Smooth muscle cell (in vitro differentiated cells): Measurements from ENCODE around the gene SLC25A1. TPM values are rescaled to one million over a fixed set of nuclear protein-coding genes. Genes with fewer than 3 reads are reported as not detected.
A peak's percentile ranks its signal among the peaks of the same experiment; 100 is the strongest.

Experiments
- DNase-seq: peaks from one replicate; lab custom pipeline; 2025; ENCODE audit not compliant: unreplicated experiment; lab: John Stamatoyannopoulos, UW
- H2AFZ ChIP-seq: fragments of 200-600 bp; sonication (generic); 2 replicates; pipeline ENCODE4 v1.6.0; 2016; ENCODE audit warnings: antibody characterized with exemption, low read depth, mild to moderate bottlenecking
- H3F3A ChIP-seq: fragments of 200-600 bp; sonication (generic); 2 replicates; pipeline ENCODE4 v1.6.0; 2017; ENCODE audit warnings: antibody characterized with exemption, low read depth
- H3K27ac ChIP-seq: fragments of 200-600 bp; sonication (generic); 2 replicates; pipeline ENCODE4 v1.5.1; 2016; ENCODE audit warnings: low read depth, mild to moderate bottlenecking
- H3K27me3 ChIP-seq: fragments of 200-600 bp; sonication (generic); 2 replicates; pipeline ENCODE4 v1.6.1; 2016; ENCODE audit warnings: low read depth, mild to moderate bottlenecking
- H3K36me3 ChIP-seq: fragments of 200-600 bp; sonication (generic); 2 replicates; pipeline ENCODE4 v1.5.1; 2016; ENCODE audit warnings: low read depth
- H3K4me1 ChIP-seq: fragments of 200-600 bp; sonication (generic); 2 replicates; pipeline ENCODE4 v1.5.1; 2016; ENCODE audit warnings: low read depth
- H3K4me2 ChIP-seq: fragments of 200-600 bp; sonication (generic); 2 replicates; pipeline ENCODE4 v1.6.0; 2016; ENCODE audit warnings: mild to moderate bottlenecking
- H3K4me3 ChIP-seq: fragments of 200-600 bp; sonication (generic); 2 replicates; pipeline ENCODE4 v1.5.1; 2016; ENCODE audit warnings: mild to moderate bottlenecking
- H3K79me2 ChIP-seq: fragments of 200-600 bp; sonication (generic); 2 replicates; pipeline ENCODE4 v1.6.0; 2016; ENCODE audit warnings: low read depth, mild to moderate bottlenecking
- H3K9ac ChIP-seq: fragments of 200-600 bp; sonication (generic); 2 replicates; pipeline ENCODE4 v1.6.0; 2016; ENCODE audit warnings: low read depth
- H3K9me3 ChIP-seq: fragments of 200-600 bp; sonication (generic); replicated peaks from 2 replicates; pipeline ENCODE4 v1.5.1; 2016; ENCODE audit warnings: low read depth
- H4K20me1 ChIP-seq: fragments of 200-600 bp; sonication (generic); 2 replicates; pipeline ENCODE4 v1.6.0; 2016; ENCODE audit warnings: low read depth
- CTCF ChIP-seq: fragments of 200-600 bp; sonication (generic); IDR thresholded peaks from 2 replicates; pipeline ENCODE4 v1.5.1; 2017; ENCODE audit warnings: borderline replicate concordance, mild to moderate bottlenecking, antibody characterized with exemption; ENCODE audit not compliant: insufficient read depth, poor library complexity, severe bottlenecking
- WGBS: methylation state at CpG from one replicate; pipeline ENCODE4 v1.1.7; 2016; ENCODE audit warnings: low lambda C conversion rate; 5-methylcytosine and 5-hydroxymethylcytosine counted together
- polyA plus RNA-seq: library from polyadenylated mRNA; unstranded; fragments of >200 nt; fragmentation: Nextera tagmentation; extraction: Ambion mirVana; gene quantifications from 2 replicates; pipeline ENCODE4 v1.2.1, GENCODE V29; 2016
- total RNA-seq: library from RNA; depleted of rRNA; stranded (reverse); fragments of >200 nt; gene quantifications from 2 replicates; pipeline ENCODE4 v1.2.3, GENCODE V29; 2014

Gene SLC25A1
- total and polyA plus RNA-seq, 2 experiments from 2014 or later: 56.5 to 204 TPM

- WGBS: 86% methylated on average over 10 of the region's 12 CpGs
- Histone ChIP-seq H3K79me2 (peaks cover 41% of the 10 kb centered on the region), H3K27me3 (no peaks in the 10 kb centered on the region), H4K20me1 (peaks cover 46% of the 10 kb centered on the region), H3K36me3 (no peaks in the 10 kb centered on the region), H3K9me3 (no peaks in the 10 kb centered on the region), H3K27ac (no peak overlapping the region), H3K9ac (no peak overlapping the region), H2AFZ (no peak overlapping the region), H3K4me2 (peak overlapping the region; percentile 98), H3K4me1 (peaks cover 12% of the 10 kb centered on the region), H3F3A (no peaks in the 10 kb centered on the region), H3K4me3 (peak overlapping the region; percentile 94)
- DNase-seq: no peak
- TF ChIP-seq CTCF: no peak
Observed at GRCh38 chr22:19176732-19177131, 1.8 kb downstream of the SLC25A1 start.

- Histone ChIP-seq H3F3A (no peaks in the 10 kb centered on the region), H3K27me3 (no peaks in the 10 kb centered on the region), H3K9me3 (no peaks in the 10 kb centered on the region), H3K4me1 (peaks cover 12% of the 10 kb centered on the region), H3K79me2 (peaks cover 43% of the 10 kb centered on the region), H3K36me3 (no peaks in the 10 kb centered on the region), H3K4me2 (no peak overlapping the region), H3K9ac (no peak overlapping the region), H3K4me3 (no peak overlapping the region), H3K27ac (no peak overlapping the region), H4K20me1 (peaks cover 46% of the 10 kb centered on the region), H2AFZ (no peak overlapping the region)
- WGBS: 84% methylated on average over 12 of the region's 12 CpGs
- no peak for DNase-seq
- no peak for TF ChIP-seq CTCF
Observed at GRCh38 chr22:19176175-19176643, 2.3 kb downstream of the SLC25A1 start.

- H3K4me2 ChIP-seq: no peak overlapping the region
- no peak overlapping the region for H3K27ac ChIP-seq
- no peaks in the 10 kb centered on the region for H3K27me3 ChIP-seq
- H3K4me1 ChIP-seq: peaks cover 14% of the 10 kb centered on the region
- no peak for TF ChIP-seq CTCF
- H3F3A ChIP-seq: no peaks in the 10 kb centered on the region
- H4K20me1 ChIP-seq: peaks cover 46% of the 10 kb centered on the region
- no peaks in the 10 kb centered on the region for H3K36me3 ChIP-seq
- H3K4me3 ChIP-seq: no peak overlapping the region
- no peak for DNase-seq
- peaks cover 43% of the 10 kb centered on the region for H3K79me2 ChIP-seq
- H3K9ac ChIP-seq: no peak overlapping the region
- WGBS: 90% methylated on average over 16 of the region's 21 CpGs
- H2AFZ ChIP-seq: no peak overlapping the region
- no peaks in the 10 kb centered on the region for H3K9me3 ChIP-seq
Observed at GRCh38 chr22:19175602-19176174, 2.8 kb downstream of the SLC25A1 start.

- H3F3A ChIP-seq: no peaks in the 10 kb centered on the region
- peaks cover 43% of the 10 kb centered on the region for H3K79me2 ChIP-seq
- WGBS: 91% methylated on average over 7 of the region's 7 CpGs
- H3K27ac ChIP-seq: peak overlapping the region; percentile 35
- no peak overlapping the region for H3K4me3 ChIP-seq
- no peaks in the 10 kb centered on the region for H3K36me3 ChIP-seq
- no peak overlapping the region for H3K9ac ChIP-seq
- H3K9me3 ChIP-seq: no peaks in the 10 kb centered on the region
- H2AFZ ChIP-seq: no peak overlapping the region
- H3K27me3 ChIP-seq: peaks cover 1% of the 10 kb centered on the region
- no peak for DNase-seq
- H3K4me1 ChIP-seq: peaks cover 14% of the 10 kb centered on the region
- H4K20me1 ChIP-seq: peaks cover 46% of the 10 kb centered on the region
- TF ChIP-seq CTCF: no peak
- no peak overlapping the region for H3K4me2 ChIP-seq
Observed at GRCh38 chr22:19175026-19175601, 3.4 kb downstream of the SLC25A1 start.
